RWPE2 (cell line): Measurements from ENCODE around the gene PTS.
A peak's percentile ranks its signal among the peaks of the same experiment; 100 is the strongest.
"Not testable (repeated sequence)": the region's sequence is repeated elsewhere in the genome, so short reads cannot be mapped to it uniquely, and the experiment has no call there.

Source experiments
- ATAC-seq: fragments of 200-7000 bp; cut with Tn5 transposase; 3 replicates; pipeline ENCODE4 v1.9.1; 2021; ENCODE audit warnings: low read depth
- DNase-seq: peaks from one replicate; pipeline ENCODE4 v3.0.0-alpha.2; 2020; ENCODE audit warnings: low spot score
- H3K27ac ChIP-seq: fragments of 450-650 bp; 2 replicates; pipeline ENCODE4 v1.5.1; 2017; ENCODE audit warnings: mild to moderate bottlenecking; ENCODE audit not compliant: poor library complexity, severe bottlenecking
- H3K27me3 ChIP-seq: fragments of 250-450 bp; sonication (Bioruptor Pico); 2 replicates; pipeline ENCODE4 v1.5.1; 2021; ENCODE audit warnings: mild to moderate bottlenecking, moderate library complexity; ENCODE audit not compliant: insufficient read depth, poor library complexity, severe bottlenecking
- H3K36me3 ChIP-seq: fragments of 250-450 bp; sonication (Bioruptor Pico); 2 replicates; pipeline ENCODE4 v1.5.1; 2020; ENCODE audit warnings: low read depth, mild to moderate bottlenecking, moderate library complexity
- H3K4me1 ChIP-seq: fragments of 250-450 bp; sonication (Bioruptor Pico); 2 replicates; pipeline ENCODE4 v1.5.1; 2021; ENCODE audit warnings: mild to moderate bottlenecking, moderate library complexity; ENCODE audit not compliant: insufficient read depth, poor library complexity, severe bottlenecking
- H3K4me3 ChIP-seq: fragments of 250-450 bp; sonication (Bioruptor Pico); 2 replicates; pipeline ENCODE4 v1.5.1; 2021; ENCODE audit warnings: mild to moderate bottlenecking, moderate library complexity; ENCODE audit not compliant: severe bottlenecking
- H3K9me3 ChIP-seq: fragments of 250-450 bp; sonication (Bioruptor Pico); 2 replicates; pipeline ENCODE4 v1.5.1; 2021; ENCODE audit warnings: mild to moderate bottlenecking, moderate library complexity; ENCODE audit not compliant: severe bottlenecking
- TF ChIP-seq, protein P1 (sequence below): fragments of 450-650 bp; IDR thresholded peaks from one replicate; pipeline ENCODE4 v1.5.1; 2017; ENCODE audit warnings: mild to moderate bottlenecking, moderate library complexity; ENCODE audit not compliant: poor library complexity, severe bottlenecking

PTS gene

GRCh38 chr11:112182867-112183266 is 43.4 kb upstream of the PTS start:
- Histone ChIP-seq H3K4me1 (no peaks in the 10 kb centered on the region), H3K36me3 (no peaks in the 10 kb centered on the region), H3K27me3 (no peaks in the 10 kb centered on the region), H3K4me3 (no peak overlapping the region), H3K27ac (no peak overlapping the region), H3K9me3 (no peaks in the 10 kb centered on the region)
- TF ChIP-seq, protein P1, sequence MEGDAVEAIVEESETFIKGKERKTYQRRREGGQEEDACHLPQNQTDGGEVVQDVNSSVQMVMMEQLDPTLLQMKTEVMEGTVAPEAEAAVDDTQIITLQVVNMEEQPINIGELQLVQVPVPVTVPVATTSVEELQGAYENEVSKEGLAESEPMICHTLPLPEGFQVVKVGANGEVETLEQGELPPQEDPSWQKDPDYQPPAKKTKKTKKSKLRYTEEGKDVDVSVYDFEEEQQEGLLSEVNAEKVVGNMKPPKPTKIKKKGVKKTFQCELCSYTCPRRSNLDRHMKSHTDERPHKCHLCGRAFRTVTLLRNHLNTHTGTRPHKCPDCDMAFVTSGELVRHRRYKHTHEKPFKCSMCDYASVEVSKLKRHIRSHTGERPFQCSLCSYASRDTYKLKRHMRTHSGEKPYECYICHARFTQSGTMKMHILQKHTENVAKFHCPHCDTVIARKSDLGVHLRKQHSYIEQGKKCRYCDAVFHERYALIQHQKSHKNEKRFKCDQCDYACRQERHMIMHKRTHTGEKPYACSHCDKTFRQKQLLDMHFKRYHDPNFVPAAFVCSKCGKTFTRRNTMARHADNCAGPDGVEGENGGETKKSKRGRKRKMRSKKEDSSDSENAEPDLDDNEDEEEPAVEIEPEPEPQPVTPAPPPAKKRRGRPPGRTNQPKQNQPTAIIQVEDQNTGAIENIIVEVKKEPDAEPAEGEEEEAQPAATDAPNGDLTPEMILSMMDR: no peak
- DNase-seq: no peak
- no peak for ATAC-seq

- Histone ChIP-seq H3K27ac (no peak overlapping the region), H3K36me3 (no peaks in the 10 kb centered on the region), H3K9me3 (no peaks in the 10 kb centered on the region), H3K4me3 (no peak overlapping the region), H3K27me3 (no peaks in the 10 kb centered on the region), H3K4me1 (no peaks in the 10 kb centered on the region)
- TF ChIP-seq, protein P1: no peak
- ATAC-seq (no peak), DNase-seq (no peak)
Observed at GRCh38 chr11:112185883-112186282, 40.3 kb upstream of the PTS start.

- TF ChIP-seq, protein P1: no peak
- DNase-seq: no peak
- H3K27ac ChIP-seq: no peak overlapping the region
- H3K4me1 ChIP-seq: no peaks in the 10 kb centered on the region
- no peak overlapping the region for H3K4me3 ChIP-seq
- ATAC-seq: no peak
- H3K36me3 ChIP-seq: no peaks in the 10 kb centered on the region
- H3K27me3 ChIP-seq: no peaks in the 10 kb centered on the region
- no peaks in the 10 kb centered on the region for H3K9me3 ChIP-seq
Observed at GRCh38 chr11:112186304-112186703, 39.9 kb upstream of the PTS start.

DNA sequence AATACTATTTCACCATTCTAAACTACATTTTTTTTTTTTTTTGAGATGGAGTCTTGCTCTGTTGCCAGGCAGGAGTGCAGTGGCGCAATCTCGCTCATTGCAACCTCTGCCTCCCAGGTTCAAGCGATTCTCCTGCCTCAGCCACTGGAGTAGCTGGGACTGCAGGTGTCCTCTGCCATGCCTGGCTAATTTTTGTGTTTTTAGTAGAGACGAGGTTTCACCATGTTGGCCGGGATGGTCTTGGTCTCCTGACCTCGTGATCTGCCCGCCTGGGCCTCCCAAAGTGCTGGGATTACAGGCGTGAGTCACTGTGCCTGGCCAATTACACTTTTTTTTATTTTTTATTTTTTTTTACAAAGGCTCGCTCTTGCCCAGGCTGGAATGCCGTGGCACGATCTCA is 31.1 kb upstream of the PTS start:
- H3K36me3 ChIP-seq, DNase-seq, H3K4me3 ChIP-seq, H3K27me3 ChIP-seq, H3K9me3 ChIP-seq: not testable (repeated sequence)
- peak; percentile 63 for ATAC-seq
- peak overlapping the region; percentile 94 for H3K27ac ChIP-seq
- H3K4me1 ChIP-seq: peaks cover 32% of the 10 kb centered on the region

GRCh38 chr11:112195951-112196351 is 30.3 kb upstream of the PTS start:
- Histone ChIP-seq H3K9me3 (no peaks in the 10 kb centered on the region), H3K27ac (peak overlapping the region; percentile 94), H3K4me3 (no peak overlapping the region), H3K4me1 (peaks cover 32% of the 10 kb centered on the region), H3K36me3 (no peaks in the 10 kb centered on the region), H3K27me3 (no peaks in the 10 kb centered on the region)
- DNase-seq (no peak), ATAC-seq (peak; percentile 97)
- TF ChIP-seq, protein P1: no peak
